Endothelial cell of umbilical vein (primary cell): ENCODE results near the gene SV2C. TPM values are rescaled to one million over a fixed set of nuclear protein-coding genes. Genes with fewer than 3 reads are reported as not detected.

Experiments used
- BruUV-seq: library from RNA; stranded (reverse); fragments of 400-500 nt; replicated peaks from 2 replicates; lab custom pipeline; 2021; lab: Mats Ljungman, UMichigan
- CTCF ChIA-PET: fragments of 300-600, 350-600 bp; sonication (Branson Sonifier 250); formaldehyde crosslinking; loops from one replicate; lab custom pipeline; 2021; ENCODE audit warnings: antibody characterized with exemption, inconsistent platforms; lab: Charles Lee
- POLR2A ChIA-PET: fragments of 300-600, 350-600 bp; sonication (Branson Sonifier 250); formaldehyde crosslinking; loops from one replicate; lab custom pipeline; 2021; ENCODE audit warnings: antibody characterized with exemption, inconsistent platforms; lab: Charles Lee
- DNase-seq: peaks from one replicate; pipeline ENCODE4 v3.0.0-alpha.2; 2011; ENCODE audit warnings: low read depth, low spot score
- FAIRE-seq: peaks from 2 replicates; lab custom pipeline; 2011; peaks lifted over from hg19 to GRCh38; lab: Jason Lieb, UNC
- H2AFZ ChIP-seq: 2 replicates; pipeline ENCODE4 v1.6.0; 2012; ENCODE audit warnings: low read depth, low read length, control low read depth, inconsistent platforms
- H3K27ac ChIP-seq: 2 replicates; pipeline ENCODE4 v1.5.1; 2011; ENCODE audit warnings: low read depth, mild to moderate bottlenecking, control low read depth, low read length, moderate library complexity; ENCODE audit not compliant: insufficient read depth
- H3K27me3 ChIP-seq, 2 experiments: 2 replicates each; pipeline versions ENCODE4 v1.6.0 to v1.6.1; 2011; ENCODE audit warnings: low read length in 2 of 2, mixed read lengths in 1 of 2; ENCODE audit not compliant: control insufficient read depth in 2 of 2, insufficient read depth in 2 of 2
- H3K36me3 ChIP-seq, 2 experiments: 2 replicates in 1 of 2; 3 replicates in 1 of 2; pipeline ENCODE4 v1.5.1; 2011; ENCODE audit warnings: low read length in 2 of 2, mild to moderate bottlenecking in 1 of 2, moderate library complexity in 1 of 2; ENCODE audit not compliant: control insufficient read depth in 2 of 2, insufficient read depth in 2 of 2; ENCODE audit errors: extremely low read depth in 1 of 2
- H3K4me1 ChIP-seq: 3 replicates; pipeline ENCODE4 v1.5.1; 2011; ENCODE audit warnings: mild to moderate bottlenecking, low read length; ENCODE audit not compliant: control insufficient read depth, insufficient read depth; ENCODE audit errors: extremely low read depth
- H3K4me2 ChIP-seq: 2 replicates; pipeline ENCODE4 v1.6.1; 2011; ENCODE audit warnings: low read length, control low read depth, mixed read lengths; ENCODE audit not compliant: insufficient read depth
- H3K4me3 ChIP-seq, 3 experiments: fragments of 200-600 bp in 1 of 3; sonication (generic), shearing (Covaris generic) in 1 of 3; replicated peaks in 1 of 3; 2 replicates each; pipeline ENCODE4 v1.5.1; 2011 to 2016; ENCODE audit warnings: control low read depth in 3 of 3, low read length in 3 of 3, mild to moderate bottlenecking in 2 of 3, inconsistent platforms in 1 of 3, low read depth in 1 of 3, moderate library complexity in 1 of 3; ENCODE audit not compliant: insufficient read depth in 1 of 3
- H3K79me2 ChIP-seq: 2 replicates; pipeline ENCODE4 v1.6.0; 2012; ENCODE audit warnings: low read length, inconsistent platforms; ENCODE audit not compliant: control insufficient read depth, insufficient read depth
- H3K9ac ChIP-seq: replicated peaks from 2 replicates; pipeline ENCODE3; 2011; ENCODE audit warnings: low read length, control low read depth; ENCODE audit not compliant: insufficient read depth; ENCODE audit errors: extremely low read depth
- H3K9me1 ChIP-seq: replicated peaks from 3 replicates; pipeline ENCODE4 v1.6.0; 2011; ENCODE audit warnings: mild to moderate bottlenecking, low read length; ENCODE audit not compliant: control insufficient read depth, insufficient read depth; ENCODE audit errors: extremely low read depth
- H3K9me3 ChIP-seq: replicated peaks from 2 replicates; pipeline ENCODE4 v1.5.1; 2012; ENCODE audit warnings: low read length, inconsistent platforms; ENCODE audit not compliant: control insufficient read depth, insufficient read depth
- H4K20me1 ChIP-seq: replicated peaks from 2 replicates; pipeline ENCODE3; 2011; ENCODE audit warnings: mild to moderate bottlenecking, low read length; ENCODE audit not compliant: control insufficient read depth, insufficient read depth; ENCODE audit errors: extremely low read depth
- EZH2 ChIP-seq: IDR thresholded peaks from 2 replicates; pipeline ENCODE4 v1.6.1; 2012; ENCODE audit warnings: borderline replicate concordance, low read depth, mild to moderate bottlenecking, moderate library complexity, low read length, inconsistent platforms; ENCODE audit not compliant: severe bottlenecking
- FOS ChIP-seq: IDR thresholded peaks from 2 replicates; pipeline ENCODE4 v1.6.1; 2011; ENCODE audit warnings: mild to moderate bottlenecking, low read length, moderate library complexity, borderline replicate concordance; ENCODE audit not compliant: insufficient read depth
- GATA2 ChIP-seq: IDR thresholded peaks from 2 replicates; pipeline ENCODE4 v1.7.0; 2011; ENCODE audit warnings: low read depth, mild to moderate bottlenecking, moderate library complexity, mixed read lengths, low read length; ENCODE audit not compliant: insufficient read length, insufficient read depth
- JUN ChIP-seq: IDR thresholded peaks from 2 replicates; pipeline ENCODE4 v1.6.1; 2011; ENCODE audit warnings: borderline replicate concordance, low read depth; ENCODE audit not compliant: insufficient read length, insufficient read depth
- MYC ChIP-seq: IDR thresholded peaks from one replicate; pipeline ENCODE4 v1.6.1; 2011; ENCODE audit warnings: mild to moderate bottlenecking, low read depth, low read length
- POLR2A ChIP-seq: IDR thresholded peaks from 2 replicates; pipeline ENCODE4 v1.6.1; 2012; ENCODE audit warnings: low read depth, mild to moderate bottlenecking, control low read depth, low read length
- POLR2AphosphoS5 ChIP-seq: IDR thresholded peaks from 2 replicates; pipeline ENCODE4 v1.6.1; 2012; ENCODE audit warnings: low read depth, mild to moderate bottlenecking, control low read depth, low read length, moderate library complexity; ENCODE audit not compliant: insufficient read depth
- dilution Hi-C: fragments of 300-500 bp; cut with MboI; formaldehyde crosslinking; loops from one replicate; pipeline ENCODE4 v1.15.0; 2019; ENCODE audit warnings: low sequenced_read_pairs; ENCODE audit not compliant: extremely low pct_ligation_motif_present
- intact Hi-C: fragments of 100-400 bp; cut with micrococcal nuclease; formaldehyde crosslinking; loops from one replicate; pipeline ENCODE4 v1.10.0; 2022
- polyA plus RNA-seq, 4 experiments: library from polyadenylated mRNA; depleted of rRNA in 3 of 4; stranded (reverse) in 3 of 4; unstranded in 1 of 4; fragments of >200 nt; gene quantifications; 2 replicates each; pipeline versions ENCODE4 v1.2.1 to v1.2.3, GENCODE V29; 2011 to 2012; ENCODE audit warnings: missing spikeins in 1 of 4
- total RNA-seq: library from RNA; stranded (reverse); gene quantifications from 2 replicates; pipeline ENCODE4 v1.2.3, GENCODE V29; 2021
- TF ChIP-seq, protein P1 (sequence below), 2 donors: IDR thresholded peaks; 1 replicate in 1 of 2; 2 replicates in 1 of 2; pipeline ENCODE4 v1.5.1; 2011; ENCODE audit warnings: low read length in 2 of 2, mild to moderate bottlenecking in 2 of 2, moderate library complexity in 2 of 2, control low read depth in 1 of 2, inconsistent platforms in 1 of 2, low read depth in 1 of 2; ENCODE audit not compliant: insufficient read depth in 1 of 2; ENCODE audit errors: extremely low read depth in 1 of 2
- TF ChIP-seq, protein P2 (sequence below): IDR thresholded peaks from 2 replicates; pipeline ENCODE4 v1.6.1; 2011; ENCODE audit not compliant: insufficient read depth, insufficient read length

Gene SV2C
- total and polyA plus RNA-seq, 2 donors (not counting 3 experiments of a cell fraction or from before 2014, with no cell fraction given), result not detected

GRCh38 chr5:76222318-76222717 is 139.1 kb downstream of the SV2C start:
- no peak for FAIRE-seq

GRCh38 chr5:76223696-76224095 is 140.5 kb downstream of the SV2C start:
- dilution Hi-C loops (no loop called here), intact Hi-C loops (no loop called here)

More at GRCh38 chr5:76222318-76222717, 139.1 kb downstream of the SV2C start:
- no peak overlapping the region for H3K4me2 ChIP-seq
- no peak overlapping the region for H2AFZ ChIP-seq
- no peaks in the 10 kb centered on the region for H4K20me1 ChIP-seq
- no peaks in the 10 kb centered on the region for H3K36me3 ChIP-seq
- ChIA-PET POLR2A (no interaction called here), CTCF (no interaction called here)
- BruUV-seq, result no TSS peak
- intact Hi-C loops (no loop called here), dilution Hi-C loops (no loop called here)
- H3K27me3 ChIP-seq, result no peaks in the 10 kb centered on the region
- H3K79me2 ChIP-seq, result no peaks in the 10 kb centered on the region
- DNase-seq, result no peak
- no peak overlapping the region for H3K4me3 ChIP-seq
- no peaks in the 10 kb centered on the region for H3K9me3 ChIP-seq
- H3K4me1 ChIP-seq, result no peaks in the 10 kb centered on the region
- H3K27ac ChIP-seq, result no peak overlapping the region
- no peak for TF ChIP-seq POLR2AphosphoS5
- TF ChIP-seq FOS, result no peak
- no peak for TF ChIP-seq JUN
- no peak for TF ChIP-seq MYC
- no peaks in the 10 kb centered on the region for H3K9me1 ChIP-seq
- no peak overlapping the region for H3K9ac ChIP-seq

More at GRCh38 chr5:76223696-76224095, 140.5 kb downstream of the SV2C start:
- POLR2A ChIA-PET, result no interaction called here
- TF ChIP-seq GATA2 (no peak), FOS (no peak), POLR2AphosphoS5 (no peak), POLR2A (no peak), JUN (no peak), EZH2 (no peak), MYC (no peak)
- TF ChIP-seq, protein P1, sequence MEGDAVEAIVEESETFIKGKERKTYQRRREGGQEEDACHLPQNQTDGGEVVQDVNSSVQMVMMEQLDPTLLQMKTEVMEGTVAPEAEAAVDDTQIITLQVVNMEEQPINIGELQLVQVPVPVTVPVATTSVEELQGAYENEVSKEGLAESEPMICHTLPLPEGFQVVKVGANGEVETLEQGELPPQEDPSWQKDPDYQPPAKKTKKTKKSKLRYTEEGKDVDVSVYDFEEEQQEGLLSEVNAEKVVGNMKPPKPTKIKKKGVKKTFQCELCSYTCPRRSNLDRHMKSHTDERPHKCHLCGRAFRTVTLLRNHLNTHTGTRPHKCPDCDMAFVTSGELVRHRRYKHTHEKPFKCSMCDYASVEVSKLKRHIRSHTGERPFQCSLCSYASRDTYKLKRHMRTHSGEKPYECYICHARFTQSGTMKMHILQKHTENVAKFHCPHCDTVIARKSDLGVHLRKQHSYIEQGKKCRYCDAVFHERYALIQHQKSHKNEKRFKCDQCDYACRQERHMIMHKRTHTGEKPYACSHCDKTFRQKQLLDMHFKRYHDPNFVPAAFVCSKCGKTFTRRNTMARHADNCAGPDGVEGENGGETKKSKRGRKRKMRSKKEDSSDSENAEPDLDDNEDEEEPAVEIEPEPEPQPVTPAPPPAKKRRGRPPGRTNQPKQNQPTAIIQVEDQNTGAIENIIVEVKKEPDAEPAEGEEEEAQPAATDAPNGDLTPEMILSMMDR (IDR thresholded peaks at IDR 0.05; ENCODE audit: extremely low read depth in 1 of 2, insufficient read depth in 1 of 2, low read depth in 1 of 2, low read length in 2 of 2), result no peak
- TF ChIP-seq, protein P2, sequence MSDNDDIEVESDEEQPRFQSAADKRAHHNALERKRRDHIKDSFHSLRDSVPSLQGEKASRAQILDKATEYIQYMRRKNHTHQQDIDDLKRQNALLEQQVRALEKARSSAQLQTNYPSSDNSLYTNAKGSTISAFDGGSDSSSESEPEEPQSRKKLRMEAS, result no peak
- no peaks in the 10 kb centered on the region for H3K9me3 ChIP-seq
- no TSS peak for BruUV-seq
- FAIRE-seq, result no peak
- no peaks in the 10 kb centered on the region for H3K4me1 ChIP-seq
- CTCF ChIA-PET, result no interaction called here
- H3K9me1 ChIP-seq, result no peaks in the 10 kb centered on the region
- H2AFZ ChIP-seq, result no peak overlapping the region
- no peaks in the 10 kb centered on the region for H3K27me3 ChIP-seq
- no peak overlapping the region for H3K4me3 ChIP-seq
- H3K9ac ChIP-seq, result no peak overlapping the region
- H3K27ac ChIP-seq, result no peak overlapping the region
- no peaks in the 10 kb centered on the region for H4K20me1 ChIP-seq
- no peaks in the 10 kb centered on the region for H3K79me2 ChIP-seq
- DNase-seq, result no peak
- no peak overlapping the region for H3K4me2 ChIP-seq
- no peaks in the 10 kb centered on the region for H3K36me3 ChIP-seq
